ENCODE measurements around the gene CDC26.

GRCh38 chr9:113227436-113227835, 47.9 kb downstream of the CDC26 start:
- TF ChIP-seq, protein P1, sequence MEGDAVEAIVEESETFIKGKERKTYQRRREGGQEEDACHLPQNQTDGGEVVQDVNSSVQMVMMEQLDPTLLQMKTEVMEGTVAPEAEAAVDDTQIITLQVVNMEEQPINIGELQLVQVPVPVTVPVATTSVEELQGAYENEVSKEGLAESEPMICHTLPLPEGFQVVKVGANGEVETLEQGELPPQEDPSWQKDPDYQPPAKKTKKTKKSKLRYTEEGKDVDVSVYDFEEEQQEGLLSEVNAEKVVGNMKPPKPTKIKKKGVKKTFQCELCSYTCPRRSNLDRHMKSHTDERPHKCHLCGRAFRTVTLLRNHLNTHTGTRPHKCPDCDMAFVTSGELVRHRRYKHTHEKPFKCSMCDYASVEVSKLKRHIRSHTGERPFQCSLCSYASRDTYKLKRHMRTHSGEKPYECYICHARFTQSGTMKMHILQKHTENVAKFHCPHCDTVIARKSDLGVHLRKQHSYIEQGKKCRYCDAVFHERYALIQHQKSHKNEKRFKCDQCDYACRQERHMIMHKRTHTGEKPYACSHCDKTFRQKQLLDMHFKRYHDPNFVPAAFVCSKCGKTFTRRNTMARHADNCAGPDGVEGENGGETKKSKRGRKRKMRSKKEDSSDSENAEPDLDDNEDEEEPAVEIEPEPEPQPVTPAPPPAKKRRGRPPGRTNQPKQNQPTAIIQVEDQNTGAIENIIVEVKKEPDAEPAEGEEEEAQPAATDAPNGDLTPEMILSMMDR (IDR thresholded peaks at IDR 0.05), result no peak
- TF ChIP-seq POLR2A (IDR thresholded peaks at IDR 0.05), result no peak

All from esophagus squamous epithelium (tissue), 4 donors.